Right forelimb (tissue), 1 donor: ENCODE measurements around the gene MEF2B.
"Not testable (repeated sequence)": the region's sequence is repeated elsewhere in the genome, so short reads cannot be mapped to it uniquely, and the experiment has no call there.

ENCODE experiments used
- DNase-seq: peaks from one replicate; pipeline ENCODE4 v3.0.0-alpha.2; 2018

Gene MEF2B

GRCh38 chr19:19192910-19193423, 22.9 kb upstream of the MEF2B start:
- DNase-seq: no peak

DNA sequence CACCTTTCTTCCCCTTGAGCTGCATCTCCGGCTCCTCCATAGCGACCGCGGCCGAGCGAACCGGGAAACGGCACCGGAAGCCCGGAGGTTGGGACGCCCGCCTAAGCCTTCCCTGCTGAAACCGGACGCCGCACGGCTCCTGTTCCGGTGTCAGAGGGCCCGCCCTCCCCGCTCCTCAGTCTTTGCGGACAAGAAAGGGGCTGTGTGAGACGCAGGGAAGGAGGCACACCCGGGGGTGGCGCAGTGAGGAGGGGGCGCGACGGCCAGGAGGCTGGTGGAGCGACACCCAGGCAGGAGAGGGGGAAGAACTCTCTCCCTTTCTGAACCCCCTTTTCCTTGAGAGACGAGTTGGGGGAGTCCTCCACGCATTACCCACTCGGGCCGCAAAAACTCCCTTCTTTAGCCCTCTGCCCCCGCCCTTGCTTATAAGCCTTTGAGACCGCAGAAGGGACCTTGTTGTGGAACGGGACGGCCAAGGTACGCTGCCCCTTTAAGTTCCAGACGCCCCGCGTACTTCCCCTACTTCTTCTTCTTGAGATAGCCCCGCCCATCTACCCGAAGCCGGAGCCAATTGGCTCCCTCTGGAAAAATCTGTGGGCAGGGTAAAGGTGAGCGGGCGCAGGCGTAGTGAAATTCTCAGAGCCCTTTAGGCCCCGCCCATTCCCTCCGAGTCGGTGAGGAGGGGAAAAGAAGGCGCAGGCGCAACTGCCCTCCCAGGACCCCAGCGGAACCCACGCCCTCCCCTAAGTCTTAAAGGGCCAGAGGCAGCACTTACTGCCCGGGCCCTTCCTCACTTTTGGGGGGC, 22.2 kb upstream of the MEF2B start, which contains the start of the genes BORCS8 and RFXANK:
Gene BORCS8, minus strand, starts transcription at position 75 of the 805 bp plus-strand sequence. Its CDS starts 35 bp downstream, at position 40.
Gene RFXANK, plus strand, starts transcription at position 181 of the 805 bp plus-strand sequence. CDS start 1,689 bp downstream, outside the sequence.
- peak; percentile 98 for DNase-seq

DNA sequence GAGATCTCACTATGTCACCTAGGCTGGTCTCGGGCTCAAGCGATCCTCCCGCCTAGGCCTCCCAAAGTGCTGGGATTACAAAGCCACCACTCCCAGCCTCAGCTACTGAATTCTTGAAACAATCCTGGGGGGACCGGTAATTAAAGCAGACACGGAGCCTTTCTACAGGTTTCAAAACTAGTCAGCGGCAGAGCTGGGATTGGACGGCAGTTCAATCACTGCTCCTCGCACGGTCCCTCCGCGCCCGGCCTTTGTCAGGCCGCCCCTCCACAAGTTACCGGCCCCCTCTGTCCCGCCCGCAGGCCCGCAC, 21.7 kb upstream of the MEF2B start:
- no peak for DNase-seq

- no peak for DNase-seq
Observed at GRCh38 chr19:19186742-19187141, 16.7 kb upstream of the MEF2B start.

DNA sequence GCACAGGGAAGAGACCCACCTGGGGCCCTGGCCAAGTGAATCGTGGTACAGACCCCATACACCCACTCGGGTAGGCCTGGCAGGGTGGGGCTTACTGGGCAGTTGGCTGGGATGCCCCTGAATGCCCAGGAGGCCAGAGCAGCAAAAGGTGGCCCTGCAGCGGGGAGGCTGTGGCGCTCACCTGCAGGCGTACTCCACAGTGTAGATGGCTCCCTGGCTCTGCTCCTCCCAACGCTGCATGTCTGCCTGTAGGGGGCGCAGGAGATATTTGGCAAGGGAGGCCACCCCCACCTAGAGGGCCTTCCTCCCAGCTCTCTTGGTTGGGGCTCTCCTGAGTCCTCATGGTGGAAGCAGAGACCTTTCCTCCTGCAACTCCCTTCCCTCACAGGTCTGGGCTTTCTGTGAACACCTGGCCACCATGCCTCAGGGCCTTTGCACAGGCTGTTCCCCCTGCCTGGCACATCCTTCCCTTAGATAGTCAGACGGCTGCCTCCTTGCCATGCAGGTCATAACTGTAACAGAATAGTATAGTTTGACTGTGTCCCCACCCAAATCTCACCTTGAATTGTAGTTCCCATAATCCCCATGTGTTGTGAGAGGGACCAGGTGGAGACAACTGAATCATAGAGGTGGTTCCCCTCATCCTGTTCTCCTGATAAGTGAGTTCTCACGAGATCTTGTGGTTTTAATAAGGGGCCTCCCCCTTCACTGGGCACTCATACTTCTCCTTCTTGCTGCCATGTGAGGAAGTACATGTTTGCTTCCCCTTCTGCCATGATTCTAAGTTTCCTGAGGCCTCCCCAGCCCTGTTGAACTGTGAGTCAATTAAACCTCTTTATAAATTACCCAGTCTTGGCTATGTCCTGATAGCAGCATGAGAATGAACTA, 16.0 kb upstream of the MEF2B start:
- no peak for DNase-seq

- DNase-seq: no peak
Observed at GRCh38 chr19:19181488-19181998, 11.5 kb upstream of the MEF2B start.

- DNase-seq: no peak
Observed at GRCh38 chr19:19179548-19180441, 9.7 kb upstream of the MEF2B start.

- no peak for DNase-seq
Observed at GRCh38 chr19:19176950-19177349, 6.9 kb upstream of the MEF2B start.

DNA sequence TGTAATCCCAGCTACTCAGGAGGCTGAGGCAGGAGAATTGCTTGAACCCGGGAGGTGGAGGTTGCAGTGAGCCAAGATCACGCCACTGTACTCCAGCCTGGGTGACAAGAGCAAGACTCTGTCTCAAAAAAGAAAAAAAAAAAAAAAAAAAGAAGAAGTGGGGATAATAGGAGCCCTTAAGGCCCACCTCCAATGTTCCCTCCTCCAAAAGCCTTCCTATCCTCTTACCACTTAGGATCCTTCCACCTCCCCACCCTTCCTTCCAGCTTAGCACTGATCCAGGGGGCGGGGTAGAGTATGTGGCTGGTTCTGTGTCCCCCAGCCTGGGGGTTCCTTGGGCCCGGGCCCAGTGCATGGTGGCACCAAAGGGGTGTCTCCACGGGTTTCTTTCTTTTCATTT, 3.2 kb upstream of the MEF2B start:
- DNase-seq: not testable (repeated sequence)

DNA sequence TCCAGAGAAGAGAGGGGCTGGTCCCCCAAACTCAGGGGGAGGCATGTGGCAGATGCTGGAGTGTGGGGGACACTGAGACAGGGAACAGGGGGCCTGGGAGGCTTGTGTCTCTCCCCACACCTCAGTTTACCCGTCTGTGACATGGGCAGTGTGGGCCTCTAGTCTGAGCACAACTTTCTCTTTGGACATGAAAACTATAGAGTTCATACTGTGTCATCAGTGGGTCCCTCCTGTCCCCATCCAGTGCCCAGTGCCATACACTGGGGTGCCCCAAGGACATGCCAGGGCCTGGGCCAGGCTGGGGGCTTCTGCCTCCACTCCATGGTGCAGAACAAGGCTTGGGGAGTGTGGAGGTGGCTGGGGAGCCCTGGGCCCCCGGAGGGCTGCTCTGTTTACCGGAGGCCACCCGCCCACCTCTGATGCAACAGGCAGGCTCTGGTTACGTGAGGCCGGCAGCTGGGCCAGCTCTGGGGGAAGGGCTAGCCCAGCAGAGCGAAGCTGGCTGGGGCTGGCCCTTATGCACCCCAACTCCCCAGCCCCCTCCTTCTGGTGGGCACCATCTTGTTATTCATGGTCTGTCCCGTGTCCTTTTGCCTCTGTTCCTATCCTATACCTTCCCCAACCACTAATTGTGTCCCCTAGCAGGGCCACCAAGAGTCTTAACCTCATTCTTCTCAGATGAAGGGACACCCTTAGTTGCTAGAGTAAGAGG, 1.9 kb upstream of the MEF2B start:
- no peak for DNase-seq

GRCh38 chr19:19170873-19171672, 1.0 kb upstream of the MEF2B start:
- DNase-seq: no peak

- no peak for DNase-seq
Observed at GRCh38 chr19:19169236-19170052, 619 bp downstream of the MEF2B start.

DNA sequence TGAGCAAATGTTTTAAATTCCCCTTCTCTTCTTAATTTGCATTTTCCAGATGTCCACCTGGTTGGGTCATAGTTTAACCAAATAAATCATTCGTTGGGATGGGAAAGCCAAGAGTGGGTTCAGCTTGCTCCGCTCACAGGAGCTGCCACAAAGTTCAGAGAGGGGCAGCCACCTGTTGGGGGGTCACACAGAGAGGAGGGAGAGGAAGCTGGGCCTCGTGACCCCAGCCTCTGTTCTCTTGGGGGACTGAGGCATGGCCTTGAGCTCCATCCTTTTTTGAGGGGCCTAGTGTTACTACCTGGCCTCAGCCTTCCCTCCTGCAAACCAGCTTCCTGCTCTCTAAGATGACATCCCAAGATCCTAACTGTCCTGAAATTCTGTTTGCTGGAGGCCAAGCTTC, 2.5 kb downstream of the MEF2B start:
- no peak for DNase-seq

GRCh38 chr19:19165396-19165795, 4.7 kb downstream of the MEF2B start:
- no peak for DNase-seq

DNA sequence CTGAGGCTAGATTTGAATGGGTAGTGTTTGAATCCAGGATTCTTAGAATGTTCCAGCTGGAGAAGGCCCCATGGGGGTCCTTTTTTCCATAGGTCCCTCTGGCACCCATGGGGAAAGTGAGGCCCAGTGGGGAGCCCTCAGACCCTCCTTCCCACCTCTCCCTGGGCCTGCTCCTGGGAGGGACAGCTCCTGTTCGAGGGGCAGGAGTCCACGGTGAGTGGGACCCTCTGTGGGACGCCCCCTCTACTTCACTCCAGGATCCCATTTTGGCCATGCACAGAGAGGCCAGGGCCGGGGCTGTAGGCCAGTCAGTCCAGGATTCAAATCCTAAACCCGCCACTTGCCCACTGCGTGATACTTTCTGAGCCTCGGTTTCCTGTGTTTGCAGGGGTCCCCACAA, 7.6 kb downstream of the MEF2B start:
- DNase-seq: no peak

DNA sequence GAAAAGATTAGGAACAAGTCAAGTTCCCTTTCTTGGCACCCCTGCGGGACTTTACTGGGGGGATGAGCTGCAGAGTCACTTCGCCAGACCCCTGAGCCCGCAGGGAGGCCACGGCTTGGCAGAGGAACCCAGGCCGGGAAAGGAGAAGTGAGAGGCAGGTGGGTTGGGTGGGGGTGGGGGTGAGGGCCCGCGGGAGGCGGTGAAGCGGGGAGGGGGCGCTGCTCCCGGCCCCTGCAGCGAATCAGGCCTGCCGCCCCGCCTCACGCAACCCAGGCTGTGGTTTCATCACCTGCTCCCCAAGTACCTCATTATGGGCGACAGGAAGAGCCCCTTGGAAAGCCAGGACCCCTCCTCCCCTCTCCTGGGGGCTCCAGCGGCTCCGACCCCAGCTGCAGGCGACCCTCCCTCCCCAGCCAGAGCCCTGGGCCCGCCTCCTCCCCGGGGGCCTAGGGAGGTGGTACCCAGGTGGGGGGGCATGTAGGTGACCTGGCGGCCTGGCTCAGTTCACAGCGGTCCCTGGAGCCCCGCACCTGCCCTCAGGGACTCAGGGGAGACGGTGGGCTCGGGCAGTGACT, 9.5 kb downstream of the MEF2B start:
- DNase-seq: no peak

GRCh38 chr19:19159534-19159933, 10.5 kb downstream of the MEF2B start:
- no peak for DNase-seq

GRCh38 chr19:19157808-19158207, 12.3 kb downstream of the MEF2B start:
- DNase-seq: no peak

DNA sequence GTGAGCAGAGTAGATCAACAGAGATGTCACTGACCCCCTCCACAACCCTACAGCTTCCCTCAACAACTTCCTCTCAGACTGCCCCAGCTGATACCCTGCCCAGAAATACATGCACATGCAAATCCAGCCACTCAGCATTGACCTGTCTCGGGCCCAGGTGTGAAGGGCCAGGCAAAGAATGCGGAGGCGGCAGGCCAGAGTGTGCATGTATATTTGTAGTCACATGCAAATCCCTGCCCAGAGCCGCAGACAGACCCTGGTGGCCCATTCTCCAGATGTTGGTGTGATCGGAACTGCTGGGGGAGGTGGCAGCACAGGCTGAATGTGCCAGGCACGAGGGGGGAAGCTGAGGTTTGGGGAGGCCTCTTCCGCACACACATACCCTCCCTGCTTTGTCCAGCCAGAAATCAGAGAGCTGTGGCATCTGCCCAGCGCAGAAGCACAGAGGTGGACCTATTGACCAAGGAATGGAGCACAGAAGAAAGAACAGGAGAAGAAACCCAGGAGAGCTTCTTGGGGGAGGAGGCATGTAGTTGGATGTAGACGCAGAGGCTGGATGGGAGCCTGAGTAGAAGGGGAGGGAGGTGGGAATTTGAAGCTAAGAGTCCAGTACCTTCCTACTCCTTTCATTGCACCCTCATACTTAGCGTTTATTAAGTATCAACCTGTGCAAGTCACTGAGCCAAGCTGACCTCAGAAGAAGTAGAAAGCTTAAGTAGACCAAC, 14.4 kb downstream of the MEF2B start:
- DNase-seq: no peak
